HG03095 (cell line): ENCODE data around the gene DONSON.

Experiments
- ATAC-seq: cut with Tn5 transposase; IDR thresholded peaks from one replicate; pipeline ENCODE4 v1.9.1; 2021; ENCODE audit warnings: moderate library complexity; ENCODE audit not compliant: unreplicated experiment

DONSON gene

GRCh38 chr21:33562389-33562788 lies 26.1 kb downstream of the DONSON start:
- ATAC-seq, result no peak

GRCh38 chr21:33561373-33561772 lies 27.1 kb downstream of the DONSON start:
- no peak for ATAC-seq

- no peak for ATAC-seq
Observed at GRCh38 chr21:33560965-33561364, 27.5 kb downstream of the DONSON start.

- ATAC-seq, result no peak
Observed at GRCh38 chr21:33559813-33560212, 28.7 kb downstream of the DONSON start.

GRCh38 chr21:33558777-33559421 lies 29.6 kb downstream of the DONSON start:
- no peak for ATAC-seq

GRCh38 chr21:33557447-33557846 lies 31.0 kb downstream of the DONSON start:
- no peak for ATAC-seq

GRCh38 chr21:33554982-33555344 lies 33.5 kb downstream of the DONSON start:
- no peak for ATAC-seq

- ATAC-seq, result no peak
Observed at GRCh38 chr21:33554236-33554981, 34.1 kb downstream of the DONSON start.

- no peak for ATAC-seq
Observed at GRCh38 chr21:33552999-33553598, 35.4 kb downstream of the DONSON start.

- ATAC-seq, result no peak
Observed at GRCh38 chr21:33552093-33552998, 36.1 kb downstream of the DONSON start.

- ATAC-seq, result no peak
Observed at GRCh38 chr21:33551664-33552063, 36.8 kb downstream of the DONSON start.

- no peak for ATAC-seq
Observed at GRCh38 chr21:33550772-33551660, 37.5 kb downstream of the DONSON start.

- ATAC-seq, result no peak
Observed at GRCh38 chr21:33549848-33550771, 38.4 kb downstream of the DONSON start.

GRCh38 chr21:33546086-33546485 lies 42.4 kb downstream of the DONSON start:
- no peak for ATAC-seq

- ATAC-seq, result no peak
Observed at GRCh38 chr21:33544451-33545195, 43.9 kb downstream of the DONSON start.

GRCh38 chr21:33543505-33544129 lies 44.9 kb downstream of the DONSON start:
- peak; percentile 13 for ATAC-seq

GRCh38 chr21:33542640-33543504 lies 45.6 kb downstream of the DONSON start, which contains the start of gene SON:
Gene SON, plus strand, starts transcription at chr21:33543038. Its CDS starts 55 bp downstream, at chr21:33543093.
- ATAC-seq, result peak; percentile 95
